HEK293 (cell line): ENCODE measurements around the gene CSF2RB.
A peak's percentile ranks its signal among the peaks of the same experiment; 100 is the strongest.

Experiments used
- CTCF ChIA-PET: fragments of 350-600 bp; formaldehyde crosslinking; extraction: SDS; loops from one replicate; lab custom pipeline; 2021; ENCODE audit warnings: antibody characterized with exemption; lab: Yijun Ruan, JAX
- POLR2A ChIA-PET: fragments of 300-600 bp; formaldehyde crosslinking; extraction: SDS; loops from one replicate; lab custom pipeline; 2020; ENCODE audit warnings: antibody characterized with exemption, inconsistent platforms; lab: Yijun Ruan, JAX
- H3K27ac ChIP-seq: fragments of 200-500 bp; sonication (Bioruptor generic); 2 replicates; pipeline ENCODE4 v1.5.1; 2014; ENCODE audit warnings: low read depth, low read length, control low read depth, inconsistent platforms; ENCODE audit errors: extremely low read depth
- H3K36me3 ChIP-seq, 2 experiments: fragments of 200-500 bp in 1 of 2; sonication (Bioruptor generic) in 1 of 2; 1 replicate in 1 of 2; 2 replicates in 1 of 2; pipeline ENCODE4 v1.5.1; 2014 to 2017; ENCODE audit warnings: inconsistent platforms in 2 of 2, low read length in 2 of 2; ENCODE audit not compliant: control insufficient read depth in 2 of 2, insufficient read depth in 1 of 2
- H3K4me1 ChIP-seq: fragments of 200-500 bp; sonication (Bioruptor generic); 2 replicates; pipeline ENCODE4 v1.5.1; 2014; ENCODE audit warnings: mild to moderate bottlenecking, low read length, inconsistent platforms; ENCODE audit not compliant: control insufficient read depth, insufficient read depth
- H3K4me3 ChIP-seq: 2 replicates; pipeline ENCODE4 v1.5.1; 2011; ENCODE audit warnings: low read depth, mild to moderate bottlenecking, control low read depth, low read length, moderate library complexity
- H3K9me3 ChIP-seq: fragments of 200-500 bp; sonication (Bioruptor generic); 2 replicates; pipeline ENCODE4 v1.5.1; 2014; ENCODE audit warnings: low read depth, low read length, inconsistent platforms; ENCODE audit not compliant: control insufficient read depth, insufficient read depth
- GLI2 ChIP-seq: fragments of 450-650 bp; formaldehyde crosslinking; IDR thresholded peaks from 2 replicates; pipeline ENCODE4; 2017; ENCODE audit warnings: missing biosample characterization, missing genetic modification characterization, low read depth, borderline replicate concordance
- GLIS1 ChIP-seq: fragments of 450-650 bp; formaldehyde crosslinking; IDR thresholded peaks from 2 replicates; pipeline ENCODE4 v1.5.1; 2016; ENCODE audit warnings: missing biosample characterization, missing genetic modification characterization
- OSR2 ChIP-seq: fragments of 450-650 bp; formaldehyde crosslinking; IDR thresholded peaks from 2 replicates; pipeline ENCODE4 v1.5.1; 2016; ENCODE audit warnings: missing biosample characterization, missing genetic modification characterization
- SETDB1 ChIP-seq: IDR thresholded peaks from one replicate; pipeline ENCODE4 v1.6.1; 2017; ENCODE audit warnings: mild to moderate bottlenecking, low read length, moderate library complexity, mixed read lengths; ENCODE audit not compliant: insufficient read length
- SP7 ChIP-seq: fragments of 450-650 bp; formaldehyde crosslinking; IDR thresholded peaks from 2 replicates; pipeline ENCODE4 v1.5.1; 2016; ENCODE audit warnings: missing biosample characterization, missing genetic modification characterization
- TRIM28 ChIP-seq: IDR thresholded peaks from 2 replicates; pipeline ENCODE4 v1.6.1; 2011; ENCODE audit warnings: low read length, control low read depth, borderline replicate concordance
- YY2 ChIP-seq: fragments of 450-650 bp; formaldehyde crosslinking; IDR thresholded peaks from 2 replicates; pipeline ENCODE4 v1.5.1; 2016; ENCODE audit warnings: missing biosample characterization, missing genetic modification characterization
- ZBTB1 ChIP-seq: fragments of 450-650 bp; formaldehyde crosslinking; IDR thresholded peaks from 2 replicates; pipeline ENCODE4 v1.5.1; 2016; ENCODE audit warnings: missing biosample characterization, missing genetic modification characterization
- ZBTB21 ChIP-seq: fragments of 450-650 bp; formaldehyde crosslinking; IDR thresholded peaks from 2 replicates; pipeline ENCODE4 v1.5.1; 2017; ENCODE audit warnings: missing biosample characterization, missing genetic modification characterization
- ZFP3 ChIP-seq: fragments of 450-650 bp; formaldehyde crosslinking; IDR thresholded peaks from 2 replicates; pipeline ENCODE4 v1.5.1; 2016; ENCODE audit warnings: low read depth, missing biosample characterization, missing genetic modification characterization
- ZFP41 ChIP-seq: fragments of 450-650 bp; formaldehyde crosslinking; IDR thresholded peaks from 2 replicates; pipeline ENCODE4 v1.5.1; 2016; ENCODE audit warnings: missing biosample characterization, missing genetic modification characterization, borderline replicate concordance
- ZNF133 ChIP-seq: fragments of 450-650 bp; formaldehyde crosslinking; IDR thresholded peaks from 2 replicates; pipeline ENCODE4 v1.5.1; 2016; ENCODE audit warnings: missing biosample characterization, missing genetic modification characterization
- ZNF155 ChIP-seq: fragments of 450-650 bp; formaldehyde crosslinking; IDR thresholded peaks from 2 replicates; pipeline ENCODE4 v1.5.1; 2016; ENCODE audit warnings: missing biosample characterization, missing genetic modification characterization
- ZNF157 ChIP-seq: fragments of 450-650 bp; formaldehyde crosslinking; IDR thresholded peaks from 2 replicates; pipeline ENCODE4 v1.5.1; 2016; ENCODE audit warnings: missing biosample characterization, missing genetic modification characterization
- ZNF19 ChIP-seq: fragments of 450-650 bp; formaldehyde crosslinking; IDR thresholded peaks from 2 replicates; pipeline ENCODE4; 2016; ENCODE audit warnings: missing biosample characterization, missing genetic modification characterization, low read depth
- ZNF391 ChIP-seq: fragments of 450-650 bp; formaldehyde crosslinking; IDR thresholded peaks from 2 replicates; pipeline ENCODE4 v1.5.1; 2016; ENCODE audit warnings: low read depth, missing biosample characterization, missing genetic modification characterization, borderline replicate concordance
- ZNF423 ChIP-seq: fragments of 450-650 bp; formaldehyde crosslinking; IDR thresholded peaks from 2 replicates; pipeline ENCODE4 v1.5.1; 2016; ENCODE audit warnings: missing biosample characterization, missing genetic modification characterization
- ZNF48 ChIP-seq: fragments of 450-650 bp; formaldehyde crosslinking; IDR thresholded peaks from 2 replicates; pipeline ENCODE4 v1.5.1; 2016; ENCODE audit warnings: missing biosample characterization, missing genetic modification characterization
- ZNF488 ChIP-seq: fragments of 450-650 bp; formaldehyde crosslinking; IDR thresholded peaks from 2 replicates; pipeline ENCODE4 v1.5.1; 2016; ENCODE audit warnings: missing biosample characterization, missing genetic modification characterization
- ZNF560 ChIP-seq: fragments of 450-650 bp; formaldehyde crosslinking; IDR thresholded peaks from 2 replicates; pipeline ENCODE4 v1.5.1; 2017; ENCODE audit warnings: missing biosample characterization, missing genetic modification characterization, borderline replicate concordance
- ZNF610 ChIP-seq: fragments of 450-650 bp; formaldehyde crosslinking; IDR thresholded peaks from 2 replicates; pipeline ENCODE4 v1.5.1; 2016; ENCODE audit warnings: missing biosample characterization, missing genetic modification characterization, borderline replicate concordance
- ZNF623 ChIP-seq: fragments of 450-650 bp; formaldehyde crosslinking; IDR thresholded peaks from 2 replicates; pipeline ENCODE4 v1.5.1; 2016; ENCODE audit warnings: missing biosample characterization, missing genetic modification characterization
- ZNF654 ChIP-seq: fragments of 450-650 bp; formaldehyde crosslinking; IDR thresholded peaks from 2 replicates; pipeline ENCODE4 v1.5.1; 2016; ENCODE audit warnings: low read depth, missing biosample characterization, missing genetic modification characterization
- ZNF785 ChIP-seq: fragments of 450-650 bp; formaldehyde crosslinking; IDR thresholded peaks from 2 replicates; pipeline ENCODE4 v1.5.1; 2016; ENCODE audit warnings: missing biosample characterization, missing genetic modification characterization

Gene CSF2RB

GRCh38 chr22:36899498-36899897 lies 13.9 kb upstream of the CSF2RB start:
- H3K9me3 ChIP-seq: no peaks in the 10 kb centered on the region
- ChIA-PET POLR2A (no interaction called here), CTCF (interaction anchor here (1.0 kb wide), 3 partner anchors 12 to 46 kb away, joined by 3 read pairs; no protein-coding TSS in a partner anchor)
- H3K4me3 ChIP-seq: no peak overlapping the region
- H3K27ac ChIP-seq: no peak overlapping the region
- H3K36me3 ChIP-seq: no peaks in the 10 kb centered on the region
- H3K4me1 ChIP-seq: no peaks in the 10 kb centered on the region
- TF ChIP-seq SETDB1: no peak
- no peak for TF ChIP-seq ZNF155

DNA sequence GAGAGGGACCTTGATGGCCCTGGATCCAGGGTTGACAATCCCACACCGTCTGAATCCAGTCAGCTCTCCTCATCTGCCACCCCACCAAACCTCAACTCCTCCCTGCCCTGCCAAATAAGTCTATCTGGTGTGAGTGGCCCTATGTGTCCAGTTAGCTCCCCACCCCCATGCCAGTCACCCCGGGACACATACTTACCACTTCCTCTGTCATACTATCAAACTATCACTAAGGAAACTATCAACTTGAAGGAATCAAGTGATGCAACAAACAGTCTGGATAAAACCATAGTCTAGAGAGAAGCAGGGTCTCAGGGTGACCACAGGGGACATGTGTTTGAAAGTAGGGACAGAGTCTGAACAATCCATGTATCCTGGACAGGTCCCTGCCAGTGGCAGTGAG lies 13.2 kb upstream of the CSF2RB start:
- H3K4me1 ChIP-seq: no peaks in the 10 kb centered on the region
- H3K27ac ChIP-seq: no peak overlapping the region
- POLR2A ChIA-PET: no interaction called here
- H3K36me3 ChIP-seq: no peaks in the 10 kb centered on the region
- H3K9me3 ChIP-seq: no peaks in the 10 kb centered on the region
- CTCF ChIA-PET: interaction anchor here (1.0 kb wide), 2 partner anchors 44 to 47 kb away, joined by 3 read pairs; no protein-coding TSS in a partner anchor
- no peak overlapping the region for H3K4me3 ChIP-seq
- TF ChIP-seq GLI2 (tag by site-specific recombination) (no peak), ZBTB21 (tag by site-specific recombination) (no peak)

DNA sequence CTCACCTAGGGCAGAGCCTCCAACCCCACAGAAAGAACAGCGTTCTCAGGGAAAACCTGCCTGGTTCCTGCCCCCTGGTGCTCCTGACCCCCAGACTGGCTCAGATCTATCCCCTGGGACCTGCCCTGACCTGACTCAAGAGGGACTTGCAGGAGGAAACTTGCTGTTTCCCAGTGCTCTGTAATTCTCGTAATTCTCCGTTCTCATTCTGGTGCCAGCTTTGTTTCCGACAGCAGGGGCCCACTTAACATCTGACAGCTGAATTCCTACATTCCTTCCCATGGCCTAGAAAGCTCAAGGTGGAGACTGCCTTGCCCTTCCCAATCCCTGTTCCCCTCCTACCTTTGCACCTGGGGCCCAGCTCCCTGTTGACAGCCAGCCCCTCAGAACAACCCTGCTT lies 12.5 kb upstream of the CSF2RB start:
- ChIA-PET POLR2A (no interaction called here), CTCF (interaction anchor here (1.6 kb wide), 1 partner anchor 45 kb away, joined by 9 read pairs; no protein-coding TSS in a partner anchor)
- Histone ChIP-seq H3K4me3 (no peak overlapping the region), H3K9me3 (no peaks in the 10 kb centered on the region), H3K4me1 (no peaks in the 10 kb centered on the region), H3K36me3 (no peaks in the 10 kb centered on the region), H3K27ac (no peak overlapping the region)
- TF ChIP-seq ZNF423 (tag by site-specific recombination) (no peak), GLIS1 (peak; percentile 43; the same call in 1 of the 2 replicates)

DNA sequence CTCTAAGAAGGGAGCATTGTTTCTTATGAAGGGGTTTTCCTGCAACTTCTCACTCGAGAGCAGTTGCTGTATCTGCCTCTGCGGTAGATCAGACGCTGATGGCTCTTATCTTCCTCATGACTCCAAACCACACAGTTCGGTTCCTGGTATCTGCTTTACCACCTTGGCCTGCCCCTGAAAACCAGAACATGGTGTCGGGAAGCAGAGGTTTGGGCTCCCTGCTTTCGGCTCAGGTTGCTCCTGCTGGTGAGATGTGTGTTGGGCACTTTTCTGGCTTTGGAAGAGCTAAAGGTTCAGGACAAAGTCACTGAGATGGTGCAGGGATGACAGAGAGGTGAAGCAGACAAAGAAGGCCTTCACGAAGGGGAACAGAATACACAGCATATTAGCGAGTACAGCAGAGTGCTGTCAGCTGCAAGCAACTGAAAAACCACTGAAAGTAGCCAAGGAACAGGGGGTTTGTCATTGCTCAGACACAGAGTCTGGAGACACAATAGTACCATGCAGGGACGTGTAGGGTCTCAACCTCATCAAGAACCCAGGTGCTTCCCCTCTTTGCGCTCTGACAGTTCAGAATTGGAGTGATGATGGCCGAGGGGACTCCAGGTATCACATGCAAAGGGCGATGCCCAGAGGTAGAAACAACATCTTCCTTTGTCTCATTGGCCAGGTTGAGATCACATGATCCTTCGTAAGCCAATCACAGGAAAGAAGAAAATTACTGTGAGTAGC lies 11.9 kb upstream of the CSF2RB start:
- no peak for TF ChIP-seq ZBTB1 (tag by site-specific recombination)
- no peak for TF ChIP-seq OSR2 (tag by site-specific recombination)
- TF ChIP-seq ZNF560 (tag by site-specific recombination): no peak
- no peak for TF ChIP-seq ZNF391 (tag by site-specific recombination)
- TF ChIP-seq ZNF785 (tag by site-specific recombination): no peak
- TF ChIP-seq TRIM28: no peak
- TF ChIP-seq ZFP3 (tag by site-specific recombination): no peak
- TF ChIP-seq, all 188 proteins: peak for 0
- Histone ChIP-seq H3K9me3 (no peaks in the 10 kb centered on the region), H3K36me3 (no peaks in the 10 kb centered on the region), H3K27ac (no peak overlapping the region), H3K4me3 (no peak overlapping the region), H3K4me1 (no peaks in the 10 kb centered on the region)
- CTCF ChIA-PET: interaction anchor here (1.6 kb wide), 1 partner anchor 45 kb away, joined by 9 read pairs; no protein-coding TSS in a partner anchor
- POLR2A ChIA-PET: no interaction called here

- ChIA-PET CTCF (interaction anchor here (0.7 to 1.6 kb wide), 2 partner anchors 46 to 272 kb away, joined by 3 to 9 read pairs; no protein-coding TSS in a partner anchor), POLR2A (no interaction called here)
- Histone ChIP-seq H3K27ac (no peak overlapping the region), H3K9me3 (no peaks in the 10 kb centered on the region), H3K4me1 (no peaks in the 10 kb centered on the region), H3K4me3 (no peak overlapping the region), H3K36me3 (no peaks in the 10 kb centered on the region)
- no peak for TF ChIP-seq ZNF133 (tag by site-specific recombination)
- no peak for TF ChIP-seq ZFP41 (tag by site-specific recombination)
- TF ChIP-seq ZNF654 (tag by site-specific recombination): no peak
- no peak for TF ChIP-seq ZNF157
- TF ChIP-seq ZNF488 (tag by site-specific recombination): no peak
- TF ChIP-seq ZNF48 (tag by site-specific recombination): no peak
- no peak for TF ChIP-seq ZNF623 (tag by site-specific recombination)
- no peak for TF ChIP-seq YY2
- TF ChIP-seq ZNF610 (tag by site-specific recombination): no peak
- TF ChIP-seq ZBTB21 (tag by site-specific recombination): no peak
- TF ChIP-seq SP7 (tag by site-specific recombination): no peak
- TF ChIP-seq ZNF19 (tag by site-specific recombination): no peak
These were observed 11.1 kb upstream of the CSF2RB start for GRCh38 chr22:36902143-36902926.
